Lower lobe of right lung (tissue), 2 donors: Measurements from ENCODE around the gene ENC1. TPM values are rescaled to one million over a fixed set of nuclear protein-coding genes. Genes with fewer than 3 reads are reported as not detected.
"Not testable (repeated sequence)": the region's sequence is repeated elsewhere in the genome, so short reads cannot be mapped to it uniquely, and the experiment has no call there.

Source experiments
- ATAC-seq, 2 donors: fragments of 200-7000 bp; cut with Tn5 transposase; one replicate each; pipeline ENCODE4 v1.9.1; 2020 to 2022; ENCODE audit warnings: mild to moderate bottlenecking in 2 of 2, moderate library complexity in 2 of 2
- DNase-seq: peaks from one replicate; pipeline ENCODE4 v3.0.0-alpha.2; 2020
- H3K27ac ChIP-seq: fragments of 200-600 bp; one replicate; pipeline ENCODE4 v1.8.0; 2022
- H3K27me3 ChIP-seq: fragments of 200-600 bp; one replicate; pipeline ENCODE4 v1.8.0; 2022; ENCODE audit warnings: low read depth
- H3K36me3 ChIP-seq: fragments of 200-600 bp; one replicate; pipeline ENCODE4 v1.8.0; 2022; ENCODE audit warnings: mild to moderate bottlenecking
- H3K4me1 ChIP-seq: fragments of 200-600 bp; one replicate; pipeline ENCODE4 v1.8.0; 2022
- H3K4me3 ChIP-seq: fragments of 200-600 bp; one replicate; pipeline ENCODE4 v1.8.0; 2022; ENCODE audit warnings: mild to moderate bottlenecking
- H3K9me3 ChIP-seq: fragments of 200-600 bp; one replicate; pipeline ENCODE4 v1.8.0; 2022
- intact Hi-C: fragments of 100-400 bp; cut with DNase I; formaldehyde crosslinking; loops from one replicate; pipeline ENCODE4 v1.11.0; 2022
- total RNA-seq: library from RNA; stranded (reverse); fragmentation: NEBNext Ultra II Directional; extraction: Animal tissue kit (Norgen Biotek cat#: 25700); gene quantifications from one replicate; pipeline ENCODE4 v1.2.1, GENCODE V29; 2021
- TF ChIP-seq, protein P1 (sequence below): fragments of 200-600 bp; IDR thresholded peaks from one replicate; pipeline ENCODE4 v1.8.0; 2022; ENCODE audit warnings: antibody characterized with exemption, mild to moderate bottlenecking
- donor health status: DM: no; HTN: yes; CAD: no; lungs with severe emphysema.

ENC1 gene
- total RNA-seq, 1 donor from 2014 or later = 18.8 TPM

DNA sequence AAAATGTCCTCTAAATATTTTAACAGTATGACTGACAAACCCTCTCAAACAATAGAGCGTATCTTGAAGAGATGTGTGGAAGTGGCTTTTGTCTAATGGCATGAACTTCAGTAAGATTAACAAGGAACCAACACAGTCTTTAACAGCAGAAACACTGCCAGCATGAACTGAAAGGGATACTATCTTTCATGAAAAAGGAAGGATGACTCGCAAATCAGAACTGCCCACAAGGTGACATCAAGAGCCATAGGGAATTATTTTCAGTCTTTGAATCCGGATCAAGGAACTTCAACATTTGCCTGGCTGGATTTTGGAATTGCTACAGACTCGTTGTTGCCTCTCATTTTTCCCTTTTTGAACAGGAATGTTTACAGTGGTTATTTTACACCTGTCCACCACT is 39.4 kb upstream of the ENC1 start:
- ATAC-seq (no peak), DNase-seq (no peak)
- Histone ChIP-seq H3K27me3 (no peaks in the 10 kb centered on the region), H3K4me3 (no peak overlapping the region), H3K36me3 (no peaks in the 10 kb centered on the region), H3K27ac (no peak overlapping the region), H3K9me3 (no peaks in the 10 kb centered on the region), H3K4me1 (no peaks in the 10 kb centered on the region)
- intact Hi-C loops = no loop called here
- TF ChIP-seq, protein P1, sequence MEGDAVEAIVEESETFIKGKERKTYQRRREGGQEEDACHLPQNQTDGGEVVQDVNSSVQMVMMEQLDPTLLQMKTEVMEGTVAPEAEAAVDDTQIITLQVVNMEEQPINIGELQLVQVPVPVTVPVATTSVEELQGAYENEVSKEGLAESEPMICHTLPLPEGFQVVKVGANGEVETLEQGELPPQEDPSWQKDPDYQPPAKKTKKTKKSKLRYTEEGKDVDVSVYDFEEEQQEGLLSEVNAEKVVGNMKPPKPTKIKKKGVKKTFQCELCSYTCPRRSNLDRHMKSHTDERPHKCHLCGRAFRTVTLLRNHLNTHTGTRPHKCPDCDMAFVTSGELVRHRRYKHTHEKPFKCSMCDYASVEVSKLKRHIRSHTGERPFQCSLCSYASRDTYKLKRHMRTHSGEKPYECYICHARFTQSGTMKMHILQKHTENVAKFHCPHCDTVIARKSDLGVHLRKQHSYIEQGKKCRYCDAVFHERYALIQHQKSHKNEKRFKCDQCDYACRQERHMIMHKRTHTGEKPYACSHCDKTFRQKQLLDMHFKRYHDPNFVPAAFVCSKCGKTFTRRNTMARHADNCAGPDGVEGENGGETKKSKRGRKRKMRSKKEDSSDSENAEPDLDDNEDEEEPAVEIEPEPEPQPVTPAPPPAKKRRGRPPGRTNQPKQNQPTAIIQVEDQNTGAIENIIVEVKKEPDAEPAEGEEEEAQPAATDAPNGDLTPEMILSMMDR = no peak

DNA sequence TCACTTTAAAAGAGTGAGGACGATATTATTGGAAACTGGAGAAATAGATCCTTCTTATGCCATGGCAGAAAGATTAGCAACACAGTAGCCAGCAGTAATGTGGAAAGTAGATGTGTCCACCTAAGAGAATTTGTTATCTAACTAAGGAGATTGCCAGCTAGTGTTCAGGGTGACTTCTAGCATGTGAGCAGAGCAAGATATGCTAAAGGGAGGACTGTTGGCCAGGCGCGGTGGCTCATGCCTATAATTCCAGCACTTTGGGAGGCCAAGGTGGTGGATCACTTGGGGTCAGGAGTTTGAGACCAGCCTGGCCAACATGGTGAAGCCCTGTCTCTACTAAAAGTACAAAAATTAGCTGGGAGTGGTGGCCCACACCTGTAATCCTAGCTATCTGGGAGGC is 38.8 kb upstream of the ENC1 start:
- H3K27ac ChIP-seq, H3K27me3 ChIP-seq, H3K36me3 ChIP-seq, intact Hi-C loops, H3K9me3 ChIP-seq, H3K4me1 ChIP-seq, ATAC-seq, DNase-seq, H3K4me3 ChIP-seq: not testable (repeated sequence)

DNA sequence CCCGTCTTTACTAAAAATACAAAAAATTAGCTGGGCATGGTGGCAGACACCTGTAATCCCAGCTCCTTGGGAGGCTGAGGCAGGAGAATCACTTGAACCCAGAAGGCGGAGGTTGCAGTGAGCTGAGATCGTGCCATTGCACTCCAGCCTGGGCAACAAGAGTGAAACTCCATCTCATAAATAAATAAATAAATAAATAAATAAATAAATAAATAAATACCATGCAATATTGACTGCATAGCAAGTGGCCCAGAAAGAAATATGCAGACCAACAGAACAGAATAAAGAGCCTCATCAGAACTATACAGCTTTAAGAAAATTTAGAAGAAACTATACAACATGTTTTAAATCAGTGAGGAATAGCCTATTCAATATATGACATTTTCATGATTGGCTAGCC is 37.6 kb upstream of the ENC1 start:
- not testable (repeated sequence) for DNase-seq

DNA sequence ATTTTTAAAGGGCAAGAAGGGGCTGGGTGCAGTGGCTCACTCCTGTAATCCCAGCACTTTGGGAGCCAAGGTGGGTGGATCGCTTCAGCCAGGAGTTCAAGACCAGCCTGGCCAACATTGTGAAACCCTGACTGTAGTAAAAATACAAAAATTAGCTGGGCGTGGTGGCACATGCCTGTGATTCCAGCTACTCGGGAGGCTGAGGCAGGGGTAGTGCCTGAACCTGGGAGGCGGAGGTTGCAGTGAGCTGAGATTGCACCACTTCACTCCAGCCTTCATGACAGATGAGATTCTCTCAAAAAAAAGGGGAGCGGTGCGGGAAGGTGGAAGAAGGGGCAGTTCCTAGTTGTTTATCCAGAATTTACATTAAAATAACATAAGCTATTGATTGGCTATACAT is 35.9 kb upstream of the ENC1 start:
- intact Hi-C loops, H3K4me3 ChIP-seq, H3K27me3 ChIP-seq, H3K36me3 ChIP-seq, DNase-seq, ATAC-seq, H3K4me1 ChIP-seq, H3K27ac ChIP-seq, H3K9me3 ChIP-seq: not testable (repeated sequence)

More for the DNA sequence above, 37.6 kb upstream of the ENC1 start:
- H3K4me3 ChIP-seq, ATAC-seq, H3K27me3 ChIP-seq, intact Hi-C loops, H3K9me3 ChIP-seq, H3K27ac ChIP-seq, H3K36me3 ChIP-seq, H3K4me1 ChIP-seq: not testable (repeated sequence)

DNA sequence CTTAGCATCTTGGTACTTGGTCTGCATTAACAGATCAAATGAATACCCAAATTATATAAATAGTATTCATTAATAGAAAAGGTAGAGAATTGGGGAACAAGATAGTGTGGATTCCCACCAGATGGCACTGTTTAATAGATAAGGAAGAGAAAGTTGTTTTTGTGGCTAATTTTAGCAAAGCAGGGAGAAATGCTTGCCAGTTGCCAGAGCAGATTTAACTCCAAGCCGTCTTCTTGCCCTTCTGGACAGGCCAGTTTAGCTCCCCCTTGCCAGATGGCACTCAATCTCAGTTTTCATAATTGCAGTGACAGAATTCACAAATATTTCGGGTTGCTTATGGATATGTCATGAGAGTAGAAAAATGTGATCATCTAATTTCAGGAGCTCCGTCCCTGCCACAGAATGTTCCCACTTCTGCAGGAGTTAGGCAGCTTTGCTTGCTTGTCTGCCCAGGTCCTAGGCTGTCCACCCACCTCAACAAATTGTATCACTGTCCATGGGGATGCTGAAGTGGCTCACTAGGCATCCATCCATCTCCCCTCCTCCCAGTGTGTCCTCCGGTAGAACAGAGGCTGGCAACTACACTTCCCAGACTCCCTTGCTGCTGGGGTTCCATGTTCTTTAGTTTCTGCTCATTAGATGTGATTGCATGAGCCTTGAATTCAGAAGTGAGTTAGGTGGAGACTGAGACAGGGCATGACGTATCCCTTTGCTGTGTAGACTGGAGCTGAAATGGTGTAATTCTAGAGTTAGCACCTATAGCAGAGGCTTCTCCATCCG is 32.7 kb upstream of the ENC1 start:
- no peaks in the 10 kb centered on the region for H3K9me3 ChIP-seq
- intact Hi-C loops = no loop called here
- DNase-seq (no peak), ATAC-seq (peak; percentile 37 to 49)
- H3K27me3 ChIP-seq = no peaks in the 10 kb centered on the region
- TF ChIP-seq, protein P1 = peak; percentile 44
- H3K36me3 ChIP-seq = no peaks in the 10 kb centered on the region
- H3K4me3 ChIP-seq = peak overlapping the region; percentile 35
- H3K4me1 ChIP-seq = no peaks in the 10 kb centered on the region
- H3K27ac ChIP-seq = no peak overlapping the region

DNA sequence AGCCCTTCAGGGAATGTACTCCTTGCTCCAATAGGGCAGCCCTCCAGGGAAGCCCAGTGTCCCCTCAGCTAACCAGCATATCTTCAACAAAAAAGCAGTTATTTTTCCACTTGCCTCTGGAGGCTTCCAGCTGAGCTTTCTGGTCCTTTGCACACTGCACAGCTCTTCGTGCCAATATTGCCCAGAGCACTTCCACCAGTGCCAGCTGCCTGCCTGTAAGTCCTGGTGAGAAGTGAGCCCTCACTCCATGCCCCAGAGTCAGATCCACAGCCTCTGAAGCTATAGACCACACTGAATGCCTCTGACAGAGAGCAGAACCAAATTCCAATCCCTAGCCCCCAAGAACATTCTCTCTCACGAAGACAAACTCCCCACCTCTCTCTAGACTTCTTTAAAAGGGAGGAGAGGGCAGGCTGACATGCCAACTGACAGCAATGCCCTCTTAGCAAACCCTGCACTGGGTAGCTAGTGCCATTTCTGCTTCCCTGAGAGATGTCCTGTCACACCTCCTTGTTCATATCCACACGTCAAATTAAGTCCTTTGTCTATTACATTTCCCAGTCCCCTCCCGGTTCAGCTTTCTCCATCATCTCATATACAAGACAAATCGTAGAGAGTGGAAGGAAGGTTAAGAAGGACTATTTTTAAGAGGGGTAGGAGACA is 31.8 kb upstream of the ENC1 start:
- H3K4me1 ChIP-seq = no peaks in the 10 kb centered on the region
- H3K9me3 ChIP-seq = no peaks in the 10 kb centered on the region
- no peak for ATAC-seq
- intact Hi-C loops = no loop called here
- no peak for DNase-seq
- H3K27ac ChIP-seq = no peak overlapping the region
- TF ChIP-seq, protein P1 = no peak
- no peak overlapping the region for H3K4me3 ChIP-seq
- no peaks in the 10 kb centered on the region for H3K27me3 ChIP-seq
- no peaks in the 10 kb centered on the region for H3K36me3 ChIP-seq

DNA sequence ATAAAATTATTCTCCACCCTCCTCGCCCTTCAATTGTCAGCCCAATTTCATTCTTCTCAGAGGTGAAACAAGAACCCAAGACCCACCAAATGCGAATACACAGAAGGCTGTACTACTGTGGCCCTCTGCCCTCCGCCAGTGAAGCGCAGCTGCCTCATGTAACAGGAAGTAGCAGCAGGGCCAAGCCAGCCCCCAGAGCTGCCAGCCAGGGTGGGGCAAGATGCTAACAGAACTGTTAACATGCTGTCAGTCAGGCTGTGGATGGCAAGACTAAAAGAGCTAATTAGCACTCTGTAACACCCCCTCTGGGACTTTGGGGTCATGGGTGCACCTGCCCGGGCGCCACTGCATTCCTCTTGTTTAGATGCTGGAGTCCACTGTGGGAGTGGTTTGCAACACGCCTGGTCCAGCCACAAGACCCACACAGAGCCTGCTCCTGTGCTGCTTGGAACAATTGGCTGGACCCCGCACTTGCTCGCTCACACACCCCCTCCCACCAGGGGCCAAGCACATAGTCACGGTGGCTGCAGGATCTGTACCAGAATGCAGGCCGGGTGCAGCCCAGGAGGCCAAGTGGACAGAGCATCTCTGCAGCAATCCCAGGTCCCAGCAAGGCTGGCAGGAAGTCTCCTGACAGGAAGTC is 30.0 kb upstream of the ENC1 start:
- TF ChIP-seq, protein P1 = no peak
- H3K9me3 ChIP-seq = no peaks in the 10 kb centered on the region
- H3K4me3 ChIP-seq = no peak overlapping the region
- no peaks in the 10 kb centered on the region for H3K27me3 ChIP-seq
- no peak overlapping the region for H3K27ac ChIP-seq
- no peak for DNase-seq
- intact Hi-C loops = no loop called here
- ATAC-seq = no peak
- H3K36me3 ChIP-seq = no peaks in the 10 kb centered on the region
- no peaks in the 10 kb centered on the region for H3K4me1 ChIP-seq
